ENCODE data around the gene APOBEC3A.

APOBEC3A gene

DNA sequence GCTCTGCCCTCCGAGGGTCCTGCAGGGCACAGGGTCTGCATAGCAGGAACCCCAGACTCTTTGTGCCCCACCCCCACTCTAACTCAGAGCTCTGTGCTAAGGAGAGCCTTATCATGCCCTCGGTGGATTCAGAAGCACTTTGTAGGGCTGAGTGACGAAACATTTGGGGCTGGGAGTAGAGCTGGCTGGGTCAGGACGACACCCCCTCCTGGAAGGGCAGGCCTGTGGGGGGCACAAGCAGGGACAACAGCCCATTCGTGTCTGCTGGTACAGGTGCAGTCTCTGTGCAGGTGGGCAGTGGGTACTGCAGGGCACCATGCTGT is 8.9 kb downstream of the APOBEC3A start:
- no peak for ATAC-seq

DNA sequence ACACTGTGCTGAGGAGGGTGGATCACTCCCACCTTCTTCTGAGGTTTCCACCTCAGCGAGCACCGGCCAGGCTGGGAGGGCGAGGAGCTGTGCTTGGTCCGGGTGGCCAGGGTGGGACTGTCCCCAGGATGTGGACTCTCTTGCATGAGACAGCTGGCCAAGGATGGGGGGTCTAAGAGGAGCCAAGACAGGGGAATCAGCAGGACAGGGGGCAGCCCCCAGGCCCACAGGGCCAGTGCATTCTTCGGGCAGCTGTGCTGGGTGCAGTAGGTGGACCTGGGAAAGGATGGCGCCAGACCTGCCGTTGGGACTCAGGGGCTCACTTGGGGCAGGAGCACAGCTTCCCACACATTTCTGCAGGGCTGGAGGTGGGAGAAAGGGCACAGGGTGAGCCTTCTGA is 9.5 kb downstream of the APOBEC3A start:
- ATAC-seq = no peak
- TF ChIP-seq, protein P1, sequence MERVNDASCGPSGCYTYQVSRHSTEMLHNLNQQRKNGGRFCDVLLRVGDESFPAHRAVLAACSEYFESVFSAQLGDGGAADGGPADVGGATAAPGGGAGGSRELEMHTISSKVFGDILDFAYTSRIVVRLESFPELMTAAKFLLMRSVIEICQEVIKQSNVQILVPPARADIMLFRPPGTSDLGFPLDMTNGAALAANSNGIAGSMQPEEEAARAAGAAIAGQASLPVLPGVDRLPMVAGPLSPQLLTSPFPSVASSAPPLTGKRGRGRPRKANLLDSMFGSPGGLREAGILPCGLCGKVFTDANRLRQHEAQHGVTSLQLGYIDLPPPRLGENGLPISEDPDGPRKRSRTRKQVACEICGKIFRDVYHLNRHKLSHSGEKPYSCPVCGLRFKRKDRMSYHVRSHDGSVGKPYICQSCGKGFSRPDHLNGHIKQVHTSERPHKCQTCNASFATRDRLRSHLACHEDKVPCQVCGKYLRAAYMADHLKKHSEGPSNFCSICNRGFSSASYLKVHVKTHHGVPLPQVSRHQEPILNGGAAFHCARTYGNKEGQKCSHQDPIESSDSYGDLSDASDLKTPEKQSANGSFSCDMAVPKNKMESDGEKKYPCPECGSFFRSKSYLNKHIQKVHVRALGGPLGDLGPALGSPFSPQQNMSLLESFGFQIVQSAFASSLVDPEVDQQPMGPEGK (CRISPR knock-in tag; IDR thresholded peaks at IDR 0.05; ENCODE audit: borderline replicate concordance) = no peak
- TF ChIP-seq, protein P2, sequence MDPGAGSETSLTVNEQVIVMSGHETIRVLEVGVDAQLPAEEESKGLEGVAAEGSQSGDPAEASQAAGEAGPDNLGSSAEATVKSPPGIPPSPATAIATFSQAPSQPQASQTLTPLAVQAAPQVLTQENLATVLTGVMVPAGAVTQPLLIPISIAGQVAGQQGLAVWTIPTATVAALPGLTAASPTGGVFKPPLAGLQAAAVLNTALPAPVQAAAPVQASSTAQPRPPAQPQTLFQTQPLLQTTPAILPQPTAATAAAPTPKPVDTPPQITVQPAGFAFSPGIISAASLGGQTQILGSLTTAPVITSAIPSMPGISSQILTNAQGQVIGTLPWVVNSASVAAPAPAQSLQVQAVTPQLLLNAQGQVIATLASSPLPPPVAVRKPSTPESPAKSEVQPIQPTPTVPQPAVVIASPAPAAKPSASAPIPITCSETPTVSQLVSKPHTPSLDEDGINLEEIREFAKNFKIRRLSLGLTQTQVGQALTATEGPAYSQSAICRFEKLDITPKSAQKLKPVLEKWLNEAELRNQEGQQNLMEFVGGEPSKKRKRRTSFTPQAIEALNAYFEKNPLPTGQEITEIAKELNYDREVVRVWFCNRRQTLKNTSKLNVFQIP (CRISPR knock-in tag; IDR thresholded peaks at IDR 0.05; ENCODE audit: borderline replicate concordance, low read depth) = no peak
- TF ChIP-seq CSDC2 (CRISPR knock-in tag; IDR thresholded peaks at IDR 0.05) = no peak
- no peak for TF ChIP-seq ARNTL (CRISPR knock-in tag; IDR thresholded peaks at IDR 0.05; ENCODE audit: borderline replicate concordance, low read depth)
- TF ChIP-seq TCF4 (CRISPR knock-in tag; IDR thresholded peaks at IDR 0.05; ENCODE audit: borderline replicate concordance) = no peak
- TF ChIP-seq, protein P3, sequence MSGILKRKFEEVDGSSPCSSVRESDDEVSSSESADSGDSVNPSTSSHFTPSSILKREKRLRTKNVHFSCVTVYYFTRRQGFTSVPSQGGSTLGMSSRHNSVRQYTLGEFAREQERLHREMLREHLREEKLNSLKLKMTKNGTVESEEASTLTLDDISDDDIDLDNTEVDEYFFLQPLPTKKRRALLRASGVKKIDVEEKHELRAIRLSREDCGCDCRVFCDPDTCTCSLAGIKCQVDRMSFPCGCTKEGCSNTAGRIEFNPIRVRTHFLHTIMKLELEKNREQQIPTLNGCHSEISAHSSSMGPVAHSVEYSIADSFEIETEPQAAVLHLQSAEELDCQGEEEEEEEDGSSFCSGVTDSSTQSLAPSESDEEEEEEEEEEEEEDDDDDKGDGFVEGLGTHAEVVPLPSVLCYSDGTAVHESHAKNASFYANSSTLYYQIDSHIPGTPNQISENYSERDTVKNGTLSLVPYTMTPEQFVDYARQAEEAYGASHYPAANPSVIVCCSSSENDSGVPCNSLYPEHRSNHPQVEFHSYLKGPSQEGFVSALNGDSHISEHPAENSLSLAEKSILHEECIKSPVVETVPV (CRISPR knock-in tag; IDR thresholded peaks at IDR 0.05) = no peak
- TF ChIP-seq SNAI2 (CRISPR knock-in tag; IDR thresholded peaks at IDR 0.05) = no peak
- TF ChIP-seq RARB (CRISPR knock-in tag; IDR thresholded peaks at IDR 0.05) = no peak
- no peak for TF ChIP-seq ZFP3 (CRISPR knock-in tag; IDR thresholded peaks at IDR 0.05)
- TF ChIP-seq ZNF565 (CRISPR knock-in tag; conservative IDR thresholded peaks at IDR 0.05; ENCODE audit: low read depth) = no peak
- TF ChIP-seq, protein P4, sequence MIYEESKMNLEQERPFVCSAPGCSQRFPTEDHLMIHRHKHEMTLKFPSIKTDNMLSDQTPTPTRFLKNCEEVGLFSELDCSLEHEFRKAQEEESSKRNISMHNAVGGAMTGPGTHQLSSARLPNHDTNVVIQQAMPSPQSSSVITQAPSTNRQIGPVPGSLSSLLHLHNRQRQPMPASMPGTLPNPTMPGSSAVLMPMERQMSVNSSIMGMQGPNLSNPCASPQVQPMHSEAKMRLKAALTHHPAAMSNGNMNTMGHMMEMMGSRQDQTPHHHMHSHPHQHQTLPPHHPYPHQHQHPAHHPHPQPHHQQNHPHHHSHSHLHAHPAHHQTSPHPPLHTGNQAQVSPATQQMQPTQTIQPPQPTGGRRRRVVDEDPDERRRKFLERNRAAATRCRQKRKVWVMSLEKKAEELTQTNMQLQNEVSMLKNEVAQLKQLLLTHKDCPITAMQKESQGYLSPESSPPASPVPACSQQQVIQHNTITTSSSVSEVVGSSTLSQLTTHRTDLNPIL (CRISPR knock-in tag; IDR thresholded peaks at IDR 0.05; ENCODE audit: low read depth) = no peak
- TF ChIP-seq ZC3H10 (CRISPR knock-in tag; IDR thresholded peaks at IDR 0.05) = no peak

More for the DNA sequence above, 8.9 kb downstream of the APOBEC3A start:
- TF ChIP-seq ZFP3 (CRISPR knock-in tag; IDR thresholded peaks at IDR 0.05) (no peak), TCF4 (CRISPR knock-in tag; IDR thresholded peaks at IDR 0.05; ENCODE audit: borderline replicate concordance) (no peak), BACH2 (CRISPR knock-in tag; IDR thresholded peaks at IDR 0.05; ENCODE audit: borderline replicate concordance) (no peak), ZNF8 (CRISPR knock-in tag; IDR thresholded peaks at IDR 0.05) (no peak), ZNF565 (CRISPR knock-in tag; conservative IDR thresholded peaks at IDR 0.05; ENCODE audit: low read depth) (no peak), PPARA (CRISPR knock-in tag; IDR thresholded peaks at IDR 0.05; ENCODE audit: borderline replicate concordance) (no peak), GLIS3 (CRISPR knock-in tag; IDR thresholded peaks at IDR 0.05) (no peak), RARB (CRISPR knock-in tag; IDR thresholded peaks at IDR 0.05) (no peak), CSDC2 (CRISPR knock-in tag; IDR thresholded peaks at IDR 0.05) (no peak), SNAI2 (CRISPR knock-in tag; IDR thresholded peaks at IDR 0.05) (no peak), ISL1 (CRISPR knock-in tag; IDR thresholded peaks at IDR 0.05) (no peak), ZNF70 (CRISPR knock-in tag; IDR thresholded peaks at IDR 0.05) (no peak), ZC3H10 (CRISPR knock-in tag; IDR thresholded peaks at IDR 0.05) (no peak), ARNTL (CRISPR knock-in tag; IDR thresholded peaks at IDR 0.05; ENCODE audit: borderline replicate concordance, low read depth) (no peak)
- TF ChIP-seq, protein P2 (CRISPR knock-in tag; IDR thresholded peaks at IDR 0.05; ENCODE audit: borderline replicate concordance, low read depth) = no peak
- TF ChIP-seq, protein P5, sequence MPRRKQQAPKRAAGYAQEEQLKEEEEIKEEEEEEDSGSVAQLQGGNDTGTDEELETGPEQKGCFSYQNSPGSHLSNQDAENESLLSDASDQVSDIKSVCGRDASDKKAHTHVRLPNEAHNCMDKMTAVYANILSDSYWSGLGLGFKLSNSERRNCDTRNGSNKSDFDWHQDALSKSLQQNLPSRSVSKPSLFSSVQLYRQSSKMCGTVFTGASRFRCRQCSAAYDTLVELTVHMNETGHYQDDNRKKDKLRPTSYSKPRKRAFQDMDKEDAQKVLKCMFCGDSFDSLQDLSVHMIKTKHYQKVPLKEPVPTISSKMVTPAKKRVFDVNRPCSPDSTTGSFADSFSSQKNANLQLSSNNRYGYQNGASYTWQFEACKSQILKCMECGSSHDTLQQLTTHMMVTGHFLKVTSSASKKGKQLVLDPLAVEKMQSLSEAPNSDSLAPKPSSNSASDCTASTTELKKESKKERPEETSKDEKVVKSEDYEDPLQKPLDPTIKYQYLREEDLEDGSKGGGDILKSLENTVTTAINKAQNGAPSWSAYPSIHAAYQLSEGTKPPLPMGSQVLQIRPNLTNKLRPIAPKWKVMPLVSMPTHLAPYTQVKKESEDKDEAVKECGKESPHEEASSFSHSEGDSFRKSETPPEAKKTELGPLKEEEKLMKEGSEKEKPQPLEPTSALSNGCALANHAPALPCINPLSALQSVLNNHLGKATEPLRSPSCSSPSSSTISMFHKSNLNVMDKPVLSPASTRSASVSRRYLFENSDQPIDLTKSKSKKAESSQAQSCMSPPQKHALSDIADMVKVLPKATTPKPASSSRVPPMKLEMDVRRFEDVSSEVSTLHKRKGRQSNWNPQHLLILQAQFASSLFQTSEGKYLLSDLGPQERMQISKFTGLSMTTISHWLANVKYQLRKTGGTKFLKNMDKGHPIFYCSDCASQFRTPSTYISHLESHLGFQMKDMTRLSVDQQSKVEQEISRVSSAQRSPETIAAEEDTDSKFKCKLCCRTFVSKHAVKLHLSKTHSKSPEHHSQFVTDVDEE (CRISPR knock-in tag; IDR thresholded peaks at IDR 0.05) = no peak
- TF ChIP-seq, protein P1 (CRISPR knock-in tag; IDR thresholded peaks at IDR 0.05; ENCODE audit: borderline replicate concordance) = no peak
- TF ChIP-seq, protein P3 (CRISPR knock-in tag; IDR thresholded peaks at IDR 0.05) = no peak

Measured in SK-N-SH treated with all-trans-retinoic acid at 6 μM for 48 hours (cell line).